GM13977 (cell line): Measurements from ENCODE around the gene SV2B.

Experiments
- DNase-seq: peaks from one replicate; pipeline ENCODE4 v3.0.0; 2012; ENCODE audit warnings: low spot score
- CTCF ChIP-seq: IDR thresholded peaks from 2 replicates; pipeline ENCODE4 v1.5.1; 2012; ENCODE audit warnings: mild to moderate bottlenecking, control low read depth; ENCODE audit not compliant: insufficient read depth; ENCODE audit errors: extremely low read depth, missing control alignments
- in situ Hi-C: fragments of 300-500 bp; cut with MboI; formaldehyde crosslinking; loops from one replicate; pipeline ENCODE4 v1.12.0; 2022; ENCODE audit warnings: low sequenced_read_pairs, low pct_unique_long_range_greater_than_20kb, mixed read lengths, inconsistent platforms; ENCODE audit not compliant: unreplicated experiment

The SV2B gene

GRCh38 chr15:91065505-91065904, 34.6 kb upstream of the SV2B start:
- DNase-seq = no peak
- in situ Hi-C loops = no loop called here
- TF ChIP-seq CTCF = no peak

- in situ Hi-C loops = no loop called here
- no peak for DNase-seq
- no peak for TF ChIP-seq CTCF
Observed at GRCh38 chr15:91067036-91067435, 33.0 kb upstream of the SV2B start.

- no peak for DNase-seq
- no peak for TF ChIP-seq CTCF
- in situ Hi-C loops = no loop called here
Observed at GRCh38 chr15:91068436-91068835, 31.6 kb upstream of the SV2B start.

GRCh38 chr15:91068966-91069365, 31.1 kb upstream of the SV2B start:
- in situ Hi-C loops = no loop called here
- DNase-seq = no peak
- TF ChIP-seq CTCF = no peak

- no peak for DNase-seq
- in situ Hi-C loops = no loop called here
- TF ChIP-seq CTCF = no peak
Observed at GRCh38 chr15:91070872-91071271, 29.2 kb upstream of the SV2B start.

GRCh38 chr15:91072161-91072560, 27.9 kb upstream of the SV2B start:
- no peak for DNase-seq
- TF ChIP-seq CTCF = no peak
- in situ Hi-C loops = no loop called here

- no peak for TF ChIP-seq CTCF
- no peak for DNase-seq
- in situ Hi-C loops = no loop called here
Observed at GRCh38 chr15:91073077-91073476, 27.0 kb upstream of the SV2B start.
